ENCODE results near the gene ETV5. TPM values are rescaled to one million over a fixed set of nuclear protein-coding genes. Genes with fewer than 3 reads are reported as not detected.

Gene ETV5
- total RNA-seq, 1 donor from 2014 or later = 5.0 TPM

GRCh38 chr3:186067360-186068242, 41.3 kb downstream of the ETV5 start:
- intact Hi-C loops (cut with micrococcal nuclease) = no loop called here
- Histone ChIP-seq H3K9me3 (replicated peaks) (no peaks in the 10 kb centered on the region), H3K4me1 (no peaks in the 10 kb centered on the region), H3K36me3 (peaks cover 23% of the 10 kb centered on the region), H3K27me3 (ENCODE audit: low read depth) (no peaks in the 10 kb centered on the region), H3K27ac (replicated peaks) (no peak overlapping the region), H3K4me3 (no peak overlapping the region)
- DNase-seq = no peak
- TF ChIP-seq CTCF (IDR thresholded peaks at IDR 0.05; ENCODE audit: borderline replicate concordance) = no peak

GRCh38 chr3:186060222-186060621, 48.7 kb downstream of the ETV5 start:
- intact Hi-C loops (cut with micrococcal nuclease) = no loop called here
- Histone ChIP-seq H3K27me3 (ENCODE audit: low read depth) (no peaks in the 10 kb centered on the region), H3K4me1 (no peaks in the 10 kb centered on the region), H3K27ac (replicated peaks) (no peak overlapping the region), H3K9me3 (replicated peaks) (no peaks in the 10 kb centered on the region), H3K36me3 (peaks cover 41% of the 10 kb centered on the region), H3K4me3 (no peak overlapping the region)
- DNase-seq = no peak
- no peak for TF ChIP-seq CTCF (IDR thresholded peaks at IDR 0.05; ENCODE audit: borderline replicate concordance)

- TF ChIP-seq CTCF (IDR thresholded peaks at IDR 0.05; ENCODE audit: borderline replicate concordance) = no peak
- peaks cover 31% of the 10 kb centered on the region for H3K36me3 ChIP-seq
Observed at GRCh38 chr3:186059192-186059591, 49.7 kb downstream of the ETV5 start.

GRCh38 chr3:186058225-186058624, 50.7 kb downstream of the ETV5 start:
- Histone ChIP-seq H3K4me1 (no peaks in the 10 kb centered on the region), H3K4me3 (no peak overlapping the region), H3K9me3 (replicated peaks) (no peaks in the 10 kb centered on the region), H3K27ac (replicated peaks) (no peak overlapping the region), H3K36me3 (peaks cover 25% of the 10 kb centered on the region), H3K27me3 (ENCODE audit: low read depth) (no peaks in the 10 kb centered on the region)
- intact Hi-C loops (cut with micrococcal nuclease) = no loop called here
- TF ChIP-seq CTCF (IDR thresholded peaks at IDR 0.05; ENCODE audit: borderline replicate concordance) = no peak
- no peak for DNase-seq

More at GRCh38 chr3:186059192-186059591, 49.7 kb downstream of the ETV5 start:
- intact Hi-C loops (cut with micrococcal nuclease) = no loop called here
- no peak overlapping the region for H3K4me3 ChIP-seq
- H3K9me3 ChIP-seq (replicated peaks) = no peaks in the 10 kb centered on the region
- no peak for DNase-seq
- no peak overlapping the region for H3K27ac ChIP-seq (replicated peaks)
- no peaks in the 10 kb centered on the region for H3K4me1 ChIP-seq
- no peaks in the 10 kb centered on the region for H3K27me3 ChIP-seq (ENCODE audit: low read depth)

GRCh38 chr3:186057594-186057993, 51.3 kb downstream of the ETV5 start:
- Histone ChIP-seq H3K36me3 (peaks cover 25% of the 10 kb centered on the region), H3K27me3 (ENCODE audit: low read depth) (no peaks in the 10 kb centered on the region)
- no peak for TF ChIP-seq CTCF (IDR thresholded peaks at IDR 0.05; ENCODE audit: borderline replicate concordance)

More at GRCh38 chr3:186057594-186057993, 51.3 kb downstream of the ETV5 start:
- no peaks in the 10 kb centered on the region for H3K4me1 ChIP-seq
- H3K27ac ChIP-seq (replicated peaks) = no peak overlapping the region
- no peaks in the 10 kb centered on the region for H3K9me3 ChIP-seq (replicated peaks)
- H3K4me3 ChIP-seq = no peak overlapping the region
- no peak for DNase-seq
- intact Hi-C loops (cut with micrococcal nuclease) = no loop called here

All from left ventricle myocardium inferior (tissue), 1 donor.